Kidney glomerular epithelial cell (primary cell): Measurements from ENCODE around the gene VASH1.
A peak's percentile ranks its signal among the peaks of the same experiment; 100 is the strongest.

Experiments
- DNase-seq: peaks from one replicate; lab custom pipeline; 2025; lab: John Stamatoyannopoulos, UW

The VASH1 gene

GRCh38 chr14:76784881-76785280, 23.6 kb downstream of the VASH1 start:
- DNase-seq, result peak; percentile 75

DNA sequence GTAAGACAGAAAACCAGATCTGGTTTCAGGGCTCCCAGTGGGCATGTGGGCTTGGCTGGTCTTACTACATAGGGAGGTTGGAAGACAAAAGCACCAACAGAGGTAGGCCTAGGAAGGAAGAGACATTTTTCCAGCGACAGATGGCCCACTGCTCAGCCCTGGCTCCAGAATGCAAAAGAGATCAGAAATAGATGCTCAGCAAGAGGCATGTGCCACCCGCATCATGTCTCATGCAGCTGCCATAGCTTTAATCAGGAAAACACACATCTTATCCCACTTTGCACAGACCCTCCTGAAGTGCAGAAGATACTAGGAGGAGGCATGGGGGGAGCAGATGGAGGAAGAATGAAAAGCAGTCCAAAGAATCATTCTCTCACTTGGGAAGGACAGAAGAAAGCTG, 25.3 kb downstream of the VASH1 start:
- no peak for DNase-seq

- DNase-seq, result no peak
Measured at GRCh38 chr14:76792422-76792821, 31.2 kb downstream of the VASH1 start.

DNA sequence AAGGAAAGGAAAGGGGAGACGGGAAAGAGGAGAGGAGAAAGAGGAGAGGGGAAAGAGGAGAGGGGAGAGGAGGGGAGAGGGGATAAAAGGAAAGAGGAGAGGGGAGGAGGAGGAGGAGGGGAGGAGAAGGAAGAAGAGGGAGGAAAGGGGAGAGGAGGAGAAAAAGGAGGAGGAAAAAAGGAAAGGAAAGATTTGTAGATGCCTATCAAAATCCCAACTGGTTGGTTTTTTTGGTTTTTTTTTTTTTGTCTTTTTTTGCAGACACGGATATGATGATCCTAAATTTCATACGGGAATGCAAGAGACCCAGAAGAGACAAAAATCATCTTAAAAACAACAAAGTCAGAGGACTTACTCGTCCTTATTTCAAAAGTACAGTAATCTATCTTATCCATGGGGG, 32.1 kb downstream of the VASH1 start:
- DNase-seq, result no peak

DNA sequence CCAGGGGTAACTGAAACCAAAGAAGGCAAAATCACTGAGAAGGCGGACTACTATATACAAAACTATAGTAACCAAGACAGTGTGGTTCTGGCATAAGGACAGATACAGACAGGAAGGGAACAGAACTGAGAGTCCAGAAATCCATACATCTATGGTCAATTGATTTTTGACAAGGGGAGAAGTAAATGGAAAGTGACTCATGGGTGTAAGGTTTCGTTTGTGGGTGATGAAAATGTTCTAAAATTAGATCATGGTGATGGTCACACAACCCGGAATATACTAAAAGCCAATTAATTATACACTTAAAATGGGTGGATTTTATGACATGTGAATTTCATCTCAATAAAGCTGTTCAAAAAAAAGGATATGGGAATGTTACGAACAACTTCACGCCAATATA, 32.7 kb downstream of the VASH1 start:
- no peak for DNase-seq

DNA sequence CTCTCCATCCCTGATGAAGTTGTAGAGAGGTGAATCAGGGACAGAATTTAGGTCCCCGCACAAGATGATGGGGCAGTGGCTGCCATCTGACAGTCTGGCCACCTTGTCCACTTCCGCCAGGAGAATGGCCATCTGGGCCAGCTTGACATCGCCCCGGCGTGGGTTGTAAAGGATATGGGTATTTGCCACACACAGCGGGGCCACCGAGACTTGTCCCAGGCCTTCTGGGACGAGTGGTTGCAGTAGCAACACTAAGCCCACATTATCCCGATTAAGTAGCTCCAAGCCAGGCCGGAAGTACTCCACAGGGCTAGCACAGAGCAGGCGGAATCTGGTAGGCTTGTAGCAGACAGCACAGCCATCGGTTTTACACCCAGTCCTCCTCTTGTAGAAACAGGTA, 45.2 kb downstream of the VASH1 start:
- DNase-seq, result no peak

GRCh38 chr14:76808011-76808410, 46.7 kb downstream of the VASH1 start:
- DNase-seq, result no peak

- no peak for DNase-seq
Measured at GRCh38 chr14:76808990-76809389, 47.7 kb downstream of the VASH1 start.

GRCh38 chr14:76810525-76810924, 49.3 kb downstream of the VASH1 start:
- DNase-seq, result no peak

DNA sequence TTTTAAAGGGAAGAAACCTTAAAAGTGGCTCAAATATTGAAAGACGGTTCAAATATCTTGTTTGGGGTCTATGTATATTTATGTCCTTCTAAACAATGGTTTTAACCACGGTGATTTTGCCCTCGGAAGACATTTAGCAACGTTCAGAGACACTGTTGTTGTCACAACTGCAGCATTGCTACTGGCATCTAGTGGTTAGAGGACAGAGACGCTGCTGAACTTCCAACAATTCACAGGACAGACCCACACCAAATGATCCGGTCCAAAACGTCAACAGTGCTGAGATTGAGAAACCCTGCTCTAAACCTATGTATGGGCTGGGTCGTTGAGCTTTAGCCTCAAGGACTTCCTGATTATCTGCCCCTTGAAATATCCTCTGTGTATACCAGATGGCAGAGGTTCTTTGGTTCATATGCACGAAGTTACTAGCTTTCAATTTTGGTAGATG, 49.7 kb downstream of the VASH1 start:
- DNase-seq, result peak; percentile 11

GRCh38 chr14:76811561-76811960, 50.3 kb downstream of the VASH1 start:
- DNase-seq, result peak; percentile 33

GRCh38 chr14:76812093-76812421, 50.8 kb downstream of the VASH1 start:
- no peak for DNase-seq

DNA sequence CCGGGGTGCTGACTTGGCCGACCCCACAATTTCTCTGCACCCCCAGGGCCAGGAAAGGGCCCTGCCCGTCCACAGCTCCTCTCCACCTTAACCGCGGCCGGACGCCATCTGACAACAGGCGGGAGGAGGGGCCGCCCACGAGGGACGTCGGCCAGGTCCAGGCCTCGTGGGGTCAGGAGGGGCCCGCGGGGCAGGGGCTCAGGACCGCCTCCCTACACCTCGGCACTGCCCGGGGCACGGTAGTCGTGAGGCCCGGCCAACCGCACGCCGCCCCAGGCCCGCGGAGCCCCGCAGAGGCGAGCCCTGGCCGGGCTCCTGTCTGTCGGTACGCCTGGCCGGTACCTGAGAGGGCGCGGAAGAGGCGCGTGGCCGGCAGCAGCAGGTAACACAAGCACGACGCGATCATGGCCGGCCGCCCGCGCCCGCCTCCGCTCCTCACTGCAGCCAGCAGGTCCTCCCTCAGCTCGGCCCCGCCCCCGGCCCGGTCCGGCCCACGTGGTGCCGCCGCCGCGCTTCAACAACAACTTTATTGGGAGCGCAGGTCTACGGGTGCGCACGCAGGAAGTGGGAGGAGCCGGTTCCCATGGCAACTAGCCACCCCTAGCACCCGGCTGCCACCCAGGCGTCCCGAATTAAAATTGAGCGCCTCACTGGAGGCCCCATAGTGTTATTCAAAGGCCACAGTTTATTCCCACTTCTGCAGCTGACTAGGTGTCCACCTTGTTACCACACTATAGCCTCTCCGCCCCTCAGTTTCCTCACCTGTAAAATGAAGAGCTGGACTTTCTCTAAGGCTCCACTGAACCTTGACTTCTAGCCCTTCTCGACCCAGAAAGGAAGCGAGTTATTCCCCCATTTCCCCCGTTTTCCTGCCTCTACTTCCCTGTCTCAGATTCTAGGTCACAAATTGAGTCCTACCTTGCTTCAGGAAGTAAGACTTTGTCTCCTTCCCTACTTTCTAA, 51.4 kb downstream of the VASH1 start, which contains the start of gene ANGEL1:
TSS of gene ANGEL1 (minus strand) at position 461 of the 962 bp plus-strand sequence. CDS start at position 406, 55 bp downstream.
- DNase-seq, result peak; percentile 81

DNA sequence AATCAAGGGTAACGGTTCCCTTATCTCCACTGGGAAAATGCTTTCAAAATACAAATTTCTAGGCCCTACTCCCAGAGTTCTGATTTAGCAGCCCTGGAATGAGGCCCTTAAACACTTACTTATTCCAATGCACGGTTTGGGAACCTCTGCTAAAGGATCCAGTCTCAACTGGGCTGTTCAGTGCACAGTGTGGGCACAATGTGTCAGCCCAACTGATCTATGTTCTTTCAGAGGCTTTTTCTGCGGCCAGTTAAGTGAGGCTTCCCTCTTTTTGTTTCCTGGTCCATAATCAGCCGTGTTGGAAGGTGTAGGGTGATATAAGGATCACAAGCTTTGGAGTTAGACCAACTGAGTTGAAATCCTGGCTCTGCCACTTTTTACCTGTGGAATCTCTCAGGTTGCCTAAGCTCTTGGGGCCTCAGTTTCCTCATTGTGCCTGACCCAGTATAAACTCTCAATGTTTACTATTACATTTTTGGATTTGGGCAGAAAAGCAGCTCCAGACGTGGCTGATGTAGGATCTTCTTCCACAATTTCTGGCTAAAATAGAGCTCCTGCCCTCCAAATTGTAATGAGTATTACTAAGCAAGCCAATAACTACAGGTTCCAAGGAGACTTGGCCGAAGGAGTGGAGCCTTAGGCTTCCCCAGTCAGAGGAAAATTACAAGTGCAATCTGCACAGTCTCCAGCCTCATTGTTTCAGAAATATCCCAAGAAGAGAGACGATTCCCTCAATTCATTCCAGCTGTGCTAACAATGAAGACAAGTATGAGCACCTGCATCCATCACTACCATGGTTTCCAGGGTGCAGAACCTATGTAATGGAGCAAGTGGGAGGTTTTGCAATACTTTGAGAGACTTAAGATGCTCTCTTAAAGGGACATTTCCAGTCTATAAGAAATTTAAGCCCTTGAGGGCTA, 53.7 kb downstream of the VASH1 start:
- DNase-seq, result no peak

DNA sequence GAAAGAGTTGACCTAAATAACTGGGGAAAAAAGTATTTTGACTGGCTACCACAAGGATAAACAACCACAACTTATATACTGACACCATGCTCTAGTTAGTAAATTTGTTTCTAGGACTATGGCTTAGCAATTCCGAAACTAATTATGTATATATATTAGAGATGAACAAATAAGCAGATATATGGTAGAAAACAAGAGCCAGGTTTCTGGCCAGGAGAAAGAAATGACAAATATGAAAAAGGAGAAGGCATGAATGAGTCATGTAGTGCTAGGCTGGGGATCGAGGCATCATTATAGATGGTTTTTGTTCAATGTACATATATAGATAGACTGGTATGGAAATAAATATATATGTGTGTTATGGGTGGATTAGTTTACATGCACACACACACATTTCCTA, 59.4 kb downstream of the VASH1 start:
- no peak for DNase-seq

DNA sequence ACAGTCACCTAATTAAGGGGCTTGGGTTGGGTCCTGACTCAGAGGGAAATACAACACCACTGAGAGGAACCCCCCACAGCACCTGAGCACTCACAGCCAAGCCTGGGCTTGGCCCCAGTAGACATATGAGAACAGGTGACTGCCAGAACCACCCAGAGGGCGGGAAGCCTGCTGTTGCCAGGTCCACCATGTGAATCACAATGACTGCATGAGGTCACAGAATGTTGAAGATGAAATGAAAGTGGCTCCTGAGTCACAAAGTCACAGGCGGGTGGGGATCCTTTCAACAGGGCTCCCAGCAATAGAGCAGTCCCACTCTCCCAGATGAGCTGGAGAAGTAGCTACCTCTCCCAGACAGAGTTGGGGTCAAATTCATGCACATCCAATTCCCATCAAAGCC, 64.9 kb downstream of the VASH1 start, which contains the start of gene LRRC74A:
TSS of gene LRRC74A (plus strand) at position 287 of the 400 bp plus-strand sequence. CDS start 290 bp downstream, outside the sequence.
- no peak for DNase-seq

GRCh38 chr14:76827696-76828296, 66.5 kb downstream of the VASH1 start:
- DNase-seq, result no peak

DNA sequence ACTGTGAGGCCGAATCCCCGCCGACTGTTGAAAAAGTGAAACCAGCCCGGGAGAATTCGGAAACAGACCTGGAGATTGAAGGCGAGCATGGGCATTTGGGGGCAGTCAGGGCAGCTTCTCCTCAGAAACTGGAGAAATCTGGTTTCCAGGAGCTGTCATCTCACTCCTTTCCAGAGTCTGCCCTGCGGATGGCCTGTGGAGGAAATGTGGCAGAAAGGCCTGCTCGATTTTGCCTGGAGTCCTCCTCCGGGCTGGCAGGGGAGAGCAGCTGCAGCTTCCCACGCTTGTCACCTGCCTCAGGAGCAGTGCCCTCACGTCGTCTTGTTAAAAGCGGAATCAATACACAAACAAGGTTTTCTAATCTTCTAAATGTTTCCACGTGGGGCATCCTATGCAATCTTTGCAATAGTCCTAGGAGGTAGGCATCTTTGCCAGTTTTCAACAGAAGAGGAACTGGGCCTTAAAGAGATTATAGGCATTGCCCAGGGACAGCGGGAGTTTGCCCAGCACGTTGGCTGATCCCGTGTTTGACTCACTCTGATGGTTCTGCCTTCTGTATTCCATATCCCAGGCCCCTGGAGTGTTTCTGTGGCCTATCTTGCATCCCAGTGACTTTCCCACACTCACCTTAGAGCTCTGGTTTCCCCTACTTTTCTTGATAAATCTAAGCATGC, 67.2 kb downstream of the VASH1 start:
- no peak for DNase-seq

- DNase-seq, result no peak
Measured at GRCh38 chr14:76829013-76829365, 67.7 kb downstream of the VASH1 start.

- no peak for DNase-seq
Measured at GRCh38 chr14:76829650-76830421, 68.6 kb downstream of the VASH1 start.

- no peak for DNase-seq
Measured at GRCh38 chr14:76830556-76830955, 69.3 kb downstream of the VASH1 start.
